Sigmoid colon (tissue), 3 donors: ENCODE measurements around the gene FGF9.

ENCODE experiments used
- POLR2A ChIP-seq, 2 donors: fragments of 450-650 bp; IDR thresholded peaks; one replicate each; pipeline ENCODE4 v1.6.1; 2016; ENCODE audit warnings: antibody characterized with exemption in 2 of 2, mild to moderate bottlenecking in 2 of 2, moderate library complexity in 2 of 2
- TF ChIP-seq, protein P1 (sequence below), 4 experiments: fragments of 450-650 bp in 3 of 4; fragments of 200-600 bp in 1 of 4; IDR thresholded peaks; one replicate each; pipeline ENCODE4 v1.5.1; 2016 to 2019; ENCODE audit warnings: antibody characterized with exemption in 4 of 4, mild to moderate bottlenecking in 3 of 4, moderate library complexity in 2 of 4

GRCh38 chr13:21696865-21697448 lies 26.1 kb downstream of the FGF9 start:
- TF ChIP-seq, protein P1, sequence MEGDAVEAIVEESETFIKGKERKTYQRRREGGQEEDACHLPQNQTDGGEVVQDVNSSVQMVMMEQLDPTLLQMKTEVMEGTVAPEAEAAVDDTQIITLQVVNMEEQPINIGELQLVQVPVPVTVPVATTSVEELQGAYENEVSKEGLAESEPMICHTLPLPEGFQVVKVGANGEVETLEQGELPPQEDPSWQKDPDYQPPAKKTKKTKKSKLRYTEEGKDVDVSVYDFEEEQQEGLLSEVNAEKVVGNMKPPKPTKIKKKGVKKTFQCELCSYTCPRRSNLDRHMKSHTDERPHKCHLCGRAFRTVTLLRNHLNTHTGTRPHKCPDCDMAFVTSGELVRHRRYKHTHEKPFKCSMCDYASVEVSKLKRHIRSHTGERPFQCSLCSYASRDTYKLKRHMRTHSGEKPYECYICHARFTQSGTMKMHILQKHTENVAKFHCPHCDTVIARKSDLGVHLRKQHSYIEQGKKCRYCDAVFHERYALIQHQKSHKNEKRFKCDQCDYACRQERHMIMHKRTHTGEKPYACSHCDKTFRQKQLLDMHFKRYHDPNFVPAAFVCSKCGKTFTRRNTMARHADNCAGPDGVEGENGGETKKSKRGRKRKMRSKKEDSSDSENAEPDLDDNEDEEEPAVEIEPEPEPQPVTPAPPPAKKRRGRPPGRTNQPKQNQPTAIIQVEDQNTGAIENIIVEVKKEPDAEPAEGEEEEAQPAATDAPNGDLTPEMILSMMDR (IDR thresholded peaks at IDR 0.05) = no peak
- TF ChIP-seq POLR2A (IDR thresholded peaks at IDR 0.05) = no peak
